Skin of body (tissue), 1 donor: Measurements from ENCODE around the gene PFKL. TPM values are rescaled to one million over a fixed set of nuclear protein-coding genes. Genes with fewer than 3 reads are reported as not detected.

Experiments
- total RNA-seq: library from RNA; depleted of rRNA; stranded (reverse); fragments of >200 nt; gene quantifications from one replicate; pipeline ENCODE4 v1.2.3, GENCODE V29; 2014

Gene PFKL
- total RNA-seq, 1 donor from 2014 or later: 85.3 TPM

Other genes starting within 250 kb of the PFKL start
- gene PWP2, start 192.7 kb upstream of the PFKL start, total RNA-seq: 10.9 TPM
- 20.5 TPM for gene GATD3, start 166.4 kb upstream of the PFKL start, total RNA-seq
- 3.5 TPM for gene ICOSLG, start 59.1 kb upstream of the PFKL start, total RNA-seq
- gene DNMT3L, start 38.2 kb upstream of the PFKL start, total RNA-seq: not detected
- 0.30 TPM for gene AIRE, start 14.2 kb upstream of the PFKL start, total RNA-seq
- gene CFAP410, start 39.3 kb downstream of the PFKL start, total RNA-seq: 13.0 TPM
- 1.8 TPM for gene TRPM2, start 53.6 kb downstream of the PFKL start, total RNA-seq
- 1.7 TPM for gene LRRC3, start 155.5 kb downstream of the PFKL start, total RNA-seq
- gene KRTAP10-1, start 240.1 kb downstream of the PFKL start, total RNA-seq: 0.30 TPM